ENCODE results near the gene CROCC2. TPM values are rescaled to one million over a fixed set of nuclear protein-coding genes. Genes with fewer than 3 reads are reported as not detected.

CROCC2 gene
- polyA plus RNA-seq, 1 of the 3 experiments (the other 2 are of a cell fraction), result not detected

GRCh38 chr2:240879105-240879504 lies 27.0 kb upstream of the CROCC2 start:
- no peak overlapping the region for H3K4me2 ChIP-seq
- H3K9me2 ChIP-seq, result no peaks in the 10 kb centered on the region
- H3K36me3 ChIP-seq (replicated peaks in 1 of 2; ENCODE audit: control insufficient read depth in 1 of 2, insufficient read depth in 2 of 2, low read length in 1 of 2), result no peaks in the 10 kb centered on the region
- DNase-seq, result no peak
- H3K4me3 ChIP-seq (ENCODE audit: low read depth in 2 of 2, low read length in 1 of 2), result no peak overlapping the region
- TF ChIP-seq SIN3A (IDR thresholded peaks at IDR 0.05; ENCODE audit: borderline replicate concordance, low read depth, low read length), result no peak
- TF ChIP-seq FOSL2 (IDR thresholded peaks at IDR 0.05; ENCODE audit: borderline replicate concordance, low read depth), result no peak
- TF ChIP-seq RCOR1 (IDR thresholded peaks at IDR 0.05; ENCODE audit: low read length), result no peak
- TF ChIP-seq, protein P1, sequence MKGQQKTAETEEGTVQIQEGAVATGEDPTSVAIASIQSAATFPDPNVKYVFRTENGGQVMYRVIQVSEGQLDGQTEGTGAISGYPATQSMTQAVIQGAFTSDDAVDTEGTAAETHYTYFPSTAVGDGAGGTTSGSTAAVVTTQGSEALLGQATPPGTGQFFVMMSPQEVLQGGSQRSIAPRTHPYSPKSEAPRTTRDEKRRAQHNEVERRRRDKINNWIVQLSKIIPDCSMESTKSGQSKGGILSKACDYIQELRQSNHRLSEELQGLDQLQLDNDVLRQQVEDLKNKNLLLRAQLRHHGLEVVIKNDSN (IDR thresholded peaks at IDR 0.05; ENCODE audit: borderline replicate concordance, low read depth), result no peak
- TF ChIP-seq YY1 (IDR thresholded peaks at IDR 0.05; ENCODE audit: low read depth), result no peak
- TF ChIP-seq ELF1 (IDR thresholded peaks at IDR 0.05), result no peak
- no peak for TF ChIP-seq CTCF (IDR thresholded peaks at IDR 0.05)
- no peak overlapping the region for H3K27ac ChIP-seq (ENCODE audit: low read depth in 2 of 2, low read length in 1 of 2)
- H2AFZ ChIP-seq (ENCODE audit: low read depth), result no peak overlapping the region
- peaks cover 0 to 8% of the 10 kb centered on the region in 2 experiments; a peak in 1 of 4 replicates for H3K4me1 ChIP-seq (ENCODE audit: control insufficient read depth in 1 of 2, insufficient read depth in 2 of 2, low read depth in 1 of 2, low read length in 1 of 2)
- CTCF ChIA-PET, result interaction anchor here (1.2 kb wide), 1 partner anchor 28 kb away, joined by 5 read pairs; no protein-coding TSS in a partner anchor
- WGBS (ENCODE audit: low lambda C conversion rate), result 62% methylated on average over 7 of the region's 7 CpGs
- no peak overlapping the region for H3K9ac ChIP-seq
- H3K9me3 ChIP-seq, result no peaks in the 10 kb centered on the region
- POLR2A ChIA-PET, result no interaction called here
- H3K79me2 ChIP-seq (ENCODE audit: insufficient read depth), result no peaks in the 10 kb centered on the region
- H4K20me1 ChIP-seq (ENCODE audit: insufficient read depth), result no peaks in the 10 kb centered on the region
- H3F3A ChIP-seq (replicated peaks; ENCODE audit: insufficient read depth), result no peaks in the 10 kb centered on the region
- H3K27me3 ChIP-seq (ENCODE audit: insufficient read depth), result no peaks in the 10 kb centered on the region

DNA sequence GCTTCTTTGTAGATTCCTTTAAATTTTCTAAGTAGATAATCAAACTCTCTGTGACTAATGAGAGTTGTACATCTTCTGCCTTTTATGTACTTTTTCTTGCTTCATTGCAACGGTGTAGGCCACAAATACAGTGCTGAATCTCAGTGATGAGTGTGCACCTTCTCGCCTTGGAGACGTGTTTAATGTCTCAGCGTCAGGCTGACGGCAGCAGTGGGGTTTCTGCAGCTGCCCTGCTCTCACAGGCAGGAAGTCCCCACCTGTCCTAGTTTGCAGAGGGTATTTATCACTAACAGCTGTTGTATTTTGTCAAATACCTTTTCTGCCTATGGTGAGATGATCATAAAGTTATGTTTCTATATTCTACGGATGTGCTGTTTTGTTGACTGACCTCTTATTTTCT lies 24.2 kb upstream of the CROCC2 start:
- POLR2A ChIA-PET, result no interaction called here
- H3K4me3 ChIP-seq (ENCODE audit: low read depth in 2 of 2, low read length in 1 of 2), result no peak overlapping the region
- H3K36me3 ChIP-seq (replicated peaks in 1 of 2; ENCODE audit: control insufficient read depth in 1 of 2, insufficient read depth in 2 of 2, low read length in 1 of 2), result no peaks in the 10 kb centered on the region
- no peak for DNase-seq
- TF ChIP-seq, protein P1 (IDR thresholded peaks at IDR 0.05; ENCODE audit: borderline replicate concordance, low read depth), result no peak
- TF ChIP-seq NFIC (IDR thresholded peaks at IDR 0.05; ENCODE audit: borderline replicate concordance) (no peak), FOXM1 (IDR thresholded peaks at IDR 0.05; ENCODE audit: low read depth) (no peak), GATA2 (CRISPR knock-in tag; IDR thresholded peaks at IDR 0.05) (no peak), TEAD4 (IDR thresholded peaks at IDR 0.05; ENCODE audit: borderline replicate concordance, insufficient read depth) (no peak), TCF12 (IDR thresholded peaks at IDR 0.05) (no peak), RAD21 (IDR thresholded peaks at IDR 0.05; ENCODE audit: low read length) (no peak), REST (IDR thresholded peaks at IDR 0.05; ENCODE audit: low read depth, low read length) (no peak), GABPA (IDR thresholded peaks at IDR 0.05; ENCODE audit: low read depth) (no peak)
- TF ChIP-seq, protein P2, sequence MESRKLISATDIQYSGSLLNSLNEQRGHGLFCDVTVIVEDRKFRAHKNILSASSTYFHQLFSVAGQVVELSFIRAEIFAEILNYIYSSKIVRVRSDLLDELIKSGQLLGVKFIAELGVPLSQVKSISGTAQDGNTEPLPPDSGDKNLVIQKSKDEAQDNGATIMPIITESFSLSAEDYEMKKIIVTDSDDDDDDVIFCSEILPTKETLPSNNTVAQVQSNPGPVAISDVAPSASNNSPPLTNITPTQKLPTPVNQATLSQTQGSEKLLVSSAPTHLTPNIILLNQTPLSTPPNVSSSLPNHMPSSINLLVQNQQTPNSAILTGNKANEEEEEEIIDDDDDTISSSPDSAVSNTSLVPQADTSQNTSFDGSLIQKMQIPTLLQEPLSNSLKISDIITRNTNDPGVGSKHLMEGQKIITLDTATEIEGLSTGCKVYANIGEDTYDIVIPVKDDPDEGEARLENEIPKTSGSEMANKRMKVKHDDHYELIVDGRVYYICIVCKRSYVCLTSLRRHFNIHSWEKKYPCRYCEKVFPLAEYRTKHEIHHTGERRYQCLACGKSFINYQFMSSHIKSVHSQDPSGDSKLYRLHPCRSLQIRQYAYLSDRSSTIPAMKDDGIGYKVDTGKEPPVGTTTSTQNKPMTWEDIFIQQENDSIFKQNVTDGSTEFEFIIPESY (IDR thresholded peaks at IDR 0.05; ENCODE audit: borderline replicate concordance, low read depth), result no peak
- H3K27ac ChIP-seq (ENCODE audit: low read depth in 2 of 2, low read length in 1 of 2), result no peak overlapping the region
- no peaks in the 10 kb centered on the region for H4K20me1 ChIP-seq (ENCODE audit: insufficient read depth)
- no peaks in the 10 kb centered on the region for H3K9me3 ChIP-seq
- no peak overlapping the region for H3K9ac ChIP-seq
- CTCF ChIA-PET, result interaction anchor here (1.5 to 3.2 kb wide), 4 partner anchors 9 to 30 kb away, joined by 3 to 14 read pairs (median 6); partner anchors contain the start of gene AGXT
- no peak overlapping the region for H3K4me2 ChIP-seq
- no peaks in the 10 kb centered on the region; a peak in 1 of 4 replicates for H3K4me1 ChIP-seq (ENCODE audit: control insufficient read depth in 1 of 2, insufficient read depth in 2 of 2, low read depth in 1 of 2, low read length in 1 of 2)
- H3F3A ChIP-seq (replicated peaks; ENCODE audit: insufficient read depth), result no peaks in the 10 kb centered on the region
- H3K79me2 ChIP-seq (ENCODE audit: insufficient read depth), result no peaks in the 10 kb centered on the region
- H2AFZ ChIP-seq (ENCODE audit: low read depth), result no peak overlapping the region
- H3K27me3 ChIP-seq (ENCODE audit: insufficient read depth), result no peaks in the 10 kb centered on the region
- WGBS (ENCODE audit: low lambda C conversion rate), result 60% methylated on average over 6 of the region's 6 CpGs
- H3K9me2 ChIP-seq, result no peaks in the 10 kb centered on the region
